CD4-positive, alpha-beta T cell treated with Interleukin-6 at 100 ng/mL for 8 hours (primary cell): ENCODE data around the gene EHBP1L1.
A peak's percentile ranks its signal among the peaks of the same experiment; 100 is the strongest.

Experiments
- DNase-seq: peaks from one replicate; pipeline ENCODE4 v3.0.0-alpha.2; 2020; ENCODE audit warnings: mixed read lengths, low spot score

Gene EHBP1L1

GRCh38 chr11:65616575-65617001, 40.7 kb downstream of the EHBP1L1 start:
- no peak for DNase-seq

- DNase-seq, result no peak
Measured at GRCh38 chr11:65617136-65617850, 41.4 kb downstream of the EHBP1L1 start.

- DNase-seq, result no peak
Measured at GRCh38 chr11:65617990-65618751, 42.3 kb downstream of the EHBP1L1 start.

GRCh38 chr11:65618763-65619162, 42.9 kb downstream of the EHBP1L1 start:
- no peak for DNase-seq

GRCh38 chr11:65619281-65619928, 43.6 kb downstream of the EHBP1L1 start:
- DNase-seq, result no peak

GRCh38 chr11:65620666-65621065, 44.8 kb downstream of the EHBP1L1 start:
- no peak for DNase-seq

- DNase-seq, result no peak
Measured at GRCh38 chr11:65621460-65621859, 45.6 kb downstream of the EHBP1L1 start.

GRCh38 chr11:65622011-65622410, 46.2 kb downstream of the EHBP1L1 start:
- DNase-seq, result no peak

GRCh38 chr11:65623177-65623576, 47.3 kb downstream of the EHBP1L1 start:
- DNase-seq, result no peak

- no peak for DNase-seq
Measured at GRCh38 chr11:65623852-65624616, 48.2 kb downstream of the EHBP1L1 start.

- no peak for DNase-seq
Measured at GRCh38 chr11:65624931-65625627, 49.2 kb downstream of the EHBP1L1 start.

GRCh38 chr11:65625628-65626342, 49.9 kb downstream of the EHBP1L1 start:
- peak; percentile 54 for DNase-seq

GRCh38 chr11:65627202-65627601, 51.3 kb downstream of the EHBP1L1 start:
- DNase-seq, result no peak

GRCh38 chr11:65629579-65629978, 53.7 kb downstream of the EHBP1L1 start:
- no peak for DNase-seq

- no peak for DNase-seq
Measured at GRCh38 chr11:65630215-65630614, 54.4 kb downstream of the EHBP1L1 start.

GRCh38 chr11:65633390-65634108, 57.7 kb downstream of the EHBP1L1 start:
- DNase-seq, result no peak

- DNase-seq, result no peak
Measured at GRCh38 chr11:65634109-65634436, 58.2 kb downstream of the EHBP1L1 start.

- no peak for DNase-seq
Measured at GRCh38 chr11:65634440-65634839, 58.6 kb downstream of the EHBP1L1 start.

GRCh38 chr11:65634905-65635731, 59.3 kb downstream of the EHBP1L1 start:
- DNase-seq, result no peak
